ENCODE measurements around the gene ABAT.

DNA sequence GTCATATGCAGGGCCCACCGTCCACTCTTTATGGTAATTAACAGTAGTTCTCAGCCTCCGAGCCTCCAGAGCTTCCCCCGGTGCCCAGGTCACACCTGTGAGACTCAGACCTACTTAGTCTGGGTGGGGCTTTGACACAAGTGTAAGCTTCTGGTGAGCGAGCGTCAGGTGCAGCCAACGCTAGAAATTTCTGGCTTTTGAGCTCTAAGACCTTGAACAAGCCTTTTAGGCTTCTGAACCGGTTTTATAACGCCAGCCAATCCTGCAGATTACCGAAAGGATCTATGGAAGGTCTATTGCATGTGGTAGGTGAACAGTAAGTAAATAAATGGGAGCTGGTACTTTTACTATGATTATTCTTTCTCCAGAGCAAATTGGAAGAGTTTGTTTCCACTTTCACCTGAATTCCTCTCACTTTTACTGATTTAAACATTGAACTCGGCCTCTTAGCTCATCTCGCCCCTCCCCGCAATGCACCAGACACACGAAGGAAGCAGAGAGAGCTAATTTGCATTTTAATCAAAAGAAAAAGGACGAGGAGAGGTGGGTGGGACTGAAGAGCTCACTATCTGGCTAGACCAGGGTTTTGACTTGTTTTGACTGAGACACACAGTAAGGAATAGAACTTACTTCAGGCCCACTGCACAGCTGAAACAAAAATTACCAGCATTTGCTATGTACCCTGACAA lies 47.1 kb downstream of the ABAT start:
- TF ChIP-seq RAD21 (IDR thresholded peaks at IDR 0.05; ENCODE audit: insufficient read depth, low read depth, low read length) (no peak), HDAC2 (IDR thresholded peaks at IDR 0.05) (no peak), FOXM1 (IDR thresholded peaks at IDR 0.05; ENCODE audit: low read depth, low read length) (no peak), CBFB (IDR thresholded peaks at IDR 0.05; ENCODE audit: low read depth) (no peak)
- TF ChIP-seq, protein P1, sequence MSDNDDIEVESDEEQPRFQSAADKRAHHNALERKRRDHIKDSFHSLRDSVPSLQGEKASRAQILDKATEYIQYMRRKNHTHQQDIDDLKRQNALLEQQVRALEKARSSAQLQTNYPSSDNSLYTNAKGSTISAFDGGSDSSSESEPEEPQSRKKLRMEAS (IDR thresholded peaks at IDR 0.05; ENCODE audit: low read depth, low read length) = no peak
- TF ChIP-seq, protein P2, sequence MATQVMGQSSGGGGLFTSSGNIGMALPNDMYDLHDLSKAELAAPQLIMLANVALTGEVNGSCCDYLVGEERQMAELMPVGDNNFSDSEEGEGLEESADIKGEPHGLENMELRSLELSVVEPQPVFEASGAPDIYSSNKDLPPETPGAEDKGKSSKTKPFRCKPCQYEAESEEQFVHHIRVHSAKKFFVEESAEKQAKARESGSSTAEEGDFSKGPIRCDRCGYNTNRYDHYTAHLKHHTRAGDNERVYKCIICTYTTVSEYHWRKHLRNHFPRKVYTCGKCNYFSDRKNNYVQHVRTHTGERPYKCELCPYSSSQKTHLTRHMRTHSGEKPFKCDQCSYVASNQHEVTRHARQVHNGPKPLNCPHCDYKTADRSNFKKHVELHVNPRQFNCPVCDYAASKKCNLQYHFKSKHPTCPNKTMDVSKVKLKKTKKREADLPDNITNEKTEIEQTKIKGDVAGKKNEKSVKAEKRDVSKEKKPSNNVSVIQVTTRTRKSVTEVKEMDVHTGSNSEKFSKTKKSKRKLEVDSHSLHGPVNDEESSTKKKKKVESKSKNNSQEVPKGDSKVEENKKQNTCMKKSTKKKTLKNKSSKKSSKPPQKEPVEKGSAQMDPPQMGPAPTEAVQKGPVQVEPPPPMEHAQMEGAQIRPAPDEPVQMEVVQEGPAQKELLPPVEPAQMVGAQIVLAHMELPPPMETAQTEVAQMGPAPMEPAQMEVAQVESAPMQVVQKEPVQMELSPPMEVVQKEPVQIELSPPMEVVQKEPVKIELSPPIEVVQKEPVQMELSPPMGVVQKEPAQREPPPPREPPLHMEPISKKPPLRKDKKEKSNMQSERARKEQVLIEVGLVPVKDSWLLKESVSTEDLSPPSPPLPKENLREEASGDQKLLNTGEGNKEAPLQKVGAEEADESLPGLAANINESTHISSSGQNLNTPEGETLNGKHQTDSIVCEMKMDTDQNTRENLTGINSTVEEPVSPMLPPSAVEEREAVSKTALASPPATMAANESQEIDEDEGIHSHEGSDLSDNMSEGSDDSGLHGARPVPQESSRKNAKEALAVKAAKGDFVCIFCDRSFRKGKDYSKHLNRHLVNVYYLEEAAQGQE (IDR thresholded peaks at IDR 0.05; ENCODE audit: low read depth, low read length) = no peak

Measured in GM12878 (cell line).